Measurements from ENCODE around the gene VSTM2L. TPM values are rescaled to one million over a fixed set of nuclear protein-coding genes. Genes with fewer than 3 reads are reported as not detected.

Gene VSTM2L
- total RNA-seq, 2 donors from 2014 or later = 5.3 to 7.0 TPM

DNA sequence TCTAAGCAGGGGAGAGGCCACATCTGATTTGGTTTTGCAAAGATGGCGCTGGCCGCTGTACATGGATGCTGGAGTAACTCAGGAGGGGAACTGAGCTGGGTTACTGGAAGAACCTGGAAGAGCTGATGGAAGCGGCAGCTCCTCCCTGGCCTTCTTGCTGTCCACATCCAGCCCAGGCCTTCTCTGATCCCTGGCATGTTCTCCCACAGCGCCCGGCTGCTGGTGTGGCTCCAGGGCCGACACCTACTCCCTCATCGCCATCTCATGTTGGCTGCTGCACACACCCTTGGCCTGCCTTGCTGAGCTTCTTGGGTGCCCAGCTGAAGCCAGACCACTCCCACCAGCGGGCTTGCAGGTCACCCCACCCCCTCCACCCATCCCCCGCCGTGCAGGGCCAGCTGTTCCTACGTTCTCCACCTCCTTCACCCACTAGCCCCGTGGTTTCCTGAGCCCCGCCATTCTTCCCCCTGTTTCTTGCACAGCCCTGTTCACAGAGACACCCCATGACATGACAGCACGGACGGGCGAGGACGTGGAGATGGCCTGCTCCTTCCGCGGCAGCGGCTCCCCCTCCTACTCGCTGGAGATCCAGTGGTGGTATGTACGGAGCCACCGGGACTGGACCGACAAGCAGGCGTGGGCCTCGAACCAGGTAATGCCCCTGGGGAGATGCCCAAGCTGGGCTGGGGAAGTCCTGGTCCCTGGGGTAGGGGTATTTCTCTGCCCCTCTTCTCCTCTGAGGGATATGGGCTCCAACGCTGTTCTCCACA is 28.4 kb downstream of the VSTM2L start:
- H3K27ac ChIP-seq = no peak overlapping the region
- no peaks in the 10 kb centered on the region for H3K36me3 ChIP-seq (replicated peaks in 1 of 2; ENCODE audit: insufficient read depth in 1 of 2, low read depth in 2 of 2)
- DNase-seq (no peak), ATAC-seq (no peak)
- 72 to 78% methylated on average over 24 to 26 of the region's 27 CpGs for WGBS, 2 donors
- H3K9me3 ChIP-seq = no peaks in the 10 kb centered on the region
- intact Hi-C loops (cut with DNase I) = no loop called here
- no peaks in the 10 kb centered on the region for H3K4me1 ChIP-seq
- no peaks in the 10 kb centered on the region for H3K27me3 ChIP-seq
- no peak overlapping the region for H3K4me3 ChIP-seq
- TF ChIP-seq, protein P1, sequence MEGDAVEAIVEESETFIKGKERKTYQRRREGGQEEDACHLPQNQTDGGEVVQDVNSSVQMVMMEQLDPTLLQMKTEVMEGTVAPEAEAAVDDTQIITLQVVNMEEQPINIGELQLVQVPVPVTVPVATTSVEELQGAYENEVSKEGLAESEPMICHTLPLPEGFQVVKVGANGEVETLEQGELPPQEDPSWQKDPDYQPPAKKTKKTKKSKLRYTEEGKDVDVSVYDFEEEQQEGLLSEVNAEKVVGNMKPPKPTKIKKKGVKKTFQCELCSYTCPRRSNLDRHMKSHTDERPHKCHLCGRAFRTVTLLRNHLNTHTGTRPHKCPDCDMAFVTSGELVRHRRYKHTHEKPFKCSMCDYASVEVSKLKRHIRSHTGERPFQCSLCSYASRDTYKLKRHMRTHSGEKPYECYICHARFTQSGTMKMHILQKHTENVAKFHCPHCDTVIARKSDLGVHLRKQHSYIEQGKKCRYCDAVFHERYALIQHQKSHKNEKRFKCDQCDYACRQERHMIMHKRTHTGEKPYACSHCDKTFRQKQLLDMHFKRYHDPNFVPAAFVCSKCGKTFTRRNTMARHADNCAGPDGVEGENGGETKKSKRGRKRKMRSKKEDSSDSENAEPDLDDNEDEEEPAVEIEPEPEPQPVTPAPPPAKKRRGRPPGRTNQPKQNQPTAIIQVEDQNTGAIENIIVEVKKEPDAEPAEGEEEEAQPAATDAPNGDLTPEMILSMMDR (IDR thresholded peaks at IDR 0.05) = no peak
- no peak for TF ChIP-seq POLR2A (IDR thresholded peaks at IDR 0.05)

DNA sequence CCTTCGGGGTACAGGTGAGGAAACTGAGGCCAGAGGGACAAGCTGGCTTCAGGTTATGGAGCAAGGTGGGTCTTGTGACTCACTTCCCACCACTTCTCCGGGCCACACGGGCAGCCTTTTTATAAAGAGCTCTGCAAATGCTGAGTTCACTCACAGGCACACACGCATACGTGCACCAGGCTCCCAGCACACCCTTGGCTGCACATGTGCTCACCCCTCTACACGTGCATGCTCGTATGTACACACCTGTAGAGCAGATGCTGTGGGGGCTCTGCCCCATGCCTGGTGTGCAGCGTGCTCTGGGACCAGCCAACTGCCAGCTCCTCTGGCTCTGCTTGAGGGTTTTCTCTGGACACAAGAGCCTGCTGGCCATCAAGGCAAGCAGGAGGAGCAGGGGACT is 29.1 kb downstream of the VSTM2L start:
- DNase-seq = no peak
- Histone ChIP-seq H3K27me3 (no peaks in the 10 kb centered on the region), H3K9me3 (no peaks in the 10 kb centered on the region), H3K4me3 (no peak overlapping the region), H3K27ac (no peak overlapping the region), H3K36me3 (replicated peaks in 1 of 2; ENCODE audit: insufficient read depth in 1 of 2, low read depth in 2 of 2) (no peaks in the 10 kb centered on the region), H3K4me1 (no peaks in the 10 kb centered on the region)
- intact Hi-C loops (cut with DNase I) = no loop called here
- ATAC-seq = no peak
- TF ChIP-seq, protein P1 (IDR thresholded peaks at IDR 0.05) = no peak
- TF ChIP-seq POLR2A (IDR thresholded peaks at IDR 0.05) = no peak
- 78 to 83% methylated on average over 8 of the region's 8 CpGs for WGBS, 2 donors

DNA sequence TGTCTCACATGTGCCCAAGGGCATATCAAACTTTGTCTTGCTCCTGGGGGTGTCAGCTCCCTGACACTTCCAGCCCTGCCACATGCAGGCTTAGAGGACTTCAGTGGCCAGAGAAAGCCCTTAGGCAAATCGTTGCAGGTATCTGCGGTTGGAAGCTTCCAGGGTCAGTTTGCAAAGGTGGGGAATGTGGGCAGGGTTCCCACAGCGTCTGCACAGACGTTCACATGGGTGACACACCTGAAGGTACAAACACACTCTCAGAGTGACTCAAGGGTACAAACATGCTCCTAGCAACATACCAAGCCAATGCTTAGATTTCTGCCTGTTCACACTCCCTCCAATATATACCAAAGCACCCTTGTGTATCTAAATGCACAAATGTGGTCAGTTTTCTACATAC is 30.0 kb downstream of the VSTM2L start:
- H3K36me3 ChIP-seq (replicated peaks in 1 of 2; ENCODE audit: insufficient read depth in 1 of 2, low read depth in 2 of 2) = no peaks in the 10 kb centered on the region
- no peaks in the 10 kb centered on the region for H3K9me3 ChIP-seq
- ATAC-seq (no peak), DNase-seq (no peak)
- no peak overlapping the region for H3K4me3 ChIP-seq
- intact Hi-C loops (cut with DNase I) = no loop called here
- WGBS, 2 donors = 16 to 25% methylated on average over 2 to 4 of the region's 4 CpGs
- no peak for TF ChIP-seq POLR2A (IDR thresholded peaks at IDR 0.05)
- TF ChIP-seq, protein P1 (IDR thresholded peaks at IDR 0.05) = no peak
- H3K4me1 ChIP-seq = no peaks in the 10 kb centered on the region
- H3K27me3 ChIP-seq = no peaks in the 10 kb centered on the region
- H3K27ac ChIP-seq = no peak overlapping the region

DNA sequence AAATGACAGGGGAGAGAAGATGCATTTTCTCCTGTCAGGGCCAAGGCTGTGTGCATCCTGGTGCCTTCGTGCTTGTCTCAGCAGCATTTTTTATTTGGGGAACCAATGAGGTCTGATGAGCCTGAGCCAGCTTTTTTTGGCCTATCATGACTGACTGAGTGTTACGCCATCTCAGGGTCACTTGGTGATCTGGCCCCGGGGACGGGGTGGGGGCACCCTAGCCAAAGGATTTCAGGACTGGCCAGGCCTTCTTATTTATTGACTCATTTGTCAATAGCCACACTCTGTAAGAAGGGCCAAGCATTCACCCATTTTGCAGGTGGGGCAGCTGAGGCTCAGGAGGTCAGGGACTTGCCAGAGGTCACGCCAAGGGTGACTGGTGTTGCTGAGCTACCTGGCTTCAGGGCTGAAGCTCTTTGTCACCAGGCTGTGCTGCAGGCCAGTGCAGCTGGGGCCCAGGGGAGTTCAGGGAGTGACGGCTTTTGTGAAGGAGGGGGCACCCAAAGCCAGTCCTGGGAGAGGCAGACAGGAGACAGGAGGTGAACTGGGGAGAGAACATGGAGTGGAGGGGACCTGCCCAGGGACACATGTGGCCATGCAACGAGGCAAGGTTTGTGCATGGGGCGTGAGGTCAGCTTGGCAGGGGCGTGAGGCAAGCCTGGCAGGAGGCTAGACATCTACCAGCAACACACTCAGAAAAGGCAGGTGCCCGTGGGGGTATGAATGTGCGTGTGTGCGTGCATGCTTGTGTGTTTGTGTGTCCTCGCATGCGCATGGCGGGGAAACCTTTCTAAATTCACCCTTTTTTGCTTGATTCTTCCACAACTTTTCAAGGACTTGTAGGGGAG is 31.1 kb downstream of the VSTM2L start:
- H3K27me3 ChIP-seq = no peaks in the 10 kb centered on the region
- H3K36me3 ChIP-seq (replicated peaks in 1 of 2; ENCODE audit: insufficient read depth in 1 of 2, low read depth in 2 of 2) = no peaks in the 10 kb centered on the region
- DNase-seq (no peak), ATAC-seq (no peak)
- no peak overlapping the region for H3K27ac ChIP-seq
- H3K4me1 ChIP-seq = no peaks in the 10 kb centered on the region
- intact Hi-C loops (cut with DNase I) = no loop called here
- 56 to 67% methylated on average over 8 to 15 of the region's 15 CpGs for WGBS, 2 donors
- no peaks in the 10 kb centered on the region for H3K9me3 ChIP-seq
- no peak for TF ChIP-seq POLR2A (IDR thresholded peaks at IDR 0.05)
- TF ChIP-seq, protein P1 (IDR thresholded peaks at IDR 0.05) = no peak
- H3K4me3 ChIP-seq = no peak overlapping the region

Data from body of pancreas (tissue), 4 donors.